H9 (cell line): ENCODE measurements around the gene DNAJC21. TPM values are rescaled to one million over a fixed set of nuclear protein-coding genes. Genes with fewer than 3 reads are reported as not detected.

Experiments used
- DNase-seq: peaks from one replicate; pipeline ENCODE4 v3.0.0-alpha.2; 2017
- H2AFZ ChIP-seq: one replicate; pipeline ENCODE4 v1.6.1; 2013; ENCODE audit warnings: mild to moderate bottlenecking, low read length, control low read depth, moderate library complexity
- H2AK5ac ChIP-seq: 2 replicates; pipeline ENCODE4 v1.6.1; 2013; ENCODE audit warnings: low read length, control low read depth, mixed read lengths; ENCODE audit not compliant: insufficient read length
- H2BK120ac ChIP-seq: one replicate; pipeline ENCODE4 v1.6.1; 2013; ENCODE audit warnings: low read depth, mild to moderate bottlenecking, low read length, control low read depth, inconsistent platforms; ENCODE audit not compliant: poor library complexity, severe bottlenecking
- H2BK12ac ChIP-seq: 2 replicates; pipeline ENCODE4 v1.6.1; 2013; ENCODE audit warnings: low read length, control low read depth, mixed read lengths, low read depth; ENCODE audit not compliant: insufficient read length
- H2BK15ac ChIP-seq: 2 replicates; pipeline ENCODE4 v1.6.1; 2013; ENCODE audit warnings: low read depth, low read length, control low read depth
- H2BK20ac ChIP-seq: one replicate; pipeline ENCODE4 v1.6.1; 2013; ENCODE audit warnings: low read depth, mild to moderate bottlenecking, low read length, control low read depth, inconsistent platforms; ENCODE audit not compliant: poor library complexity, severe bottlenecking
- H2BK5ac ChIP-seq: 2 replicates; pipeline ENCODE4 v1.6.1; 2013; ENCODE audit warnings: low read length, control low read depth, mixed read lengths; ENCODE audit not compliant: insufficient read length
- H3K14ac ChIP-seq: 2 replicates; pipeline ENCODE4 v1.6.1; 2013; ENCODE audit warnings: low read length, control low read depth; ENCODE audit not compliant: insufficient read depth
- H3K18ac ChIP-seq: 2 replicates; pipeline ENCODE4 v1.6.1; 2013; ENCODE audit warnings: low read depth, mild to moderate bottlenecking, mixed read lengths, low read length, control low read depth; ENCODE audit not compliant: insufficient read length
- H3K23ac ChIP-seq: 2 replicates; pipeline ENCODE4 v1.6.1; 2013; ENCODE audit warnings: low read length, control low read depth, mixed read lengths, low read depth; ENCODE audit not compliant: insufficient read length
- H3K23me2 ChIP-seq: 2 replicates; pipeline ENCODE4 v1.6.1; 2013; ENCODE audit warnings: low read depth, mild to moderate bottlenecking, mixed read lengths, low read length, control low read depth; ENCODE audit not compliant: insufficient read length, poor library complexity, severe bottlenecking
- H3K27ac ChIP-seq: 2 replicates; pipeline ENCODE4 v1.5.1; 2013; ENCODE audit warnings: low read length, control low read depth, mixed read lengths, low read depth; ENCODE audit not compliant: insufficient read length
- H3K27me3 ChIP-seq: 2 replicates; pipeline ENCODE4 v1.6.1; 2013; ENCODE audit warnings: low read length, control low read depth, inconsistent platforms; ENCODE audit not compliant: insufficient read depth
- H3K4ac ChIP-seq: 2 replicates; pipeline ENCODE4 v1.6.1; 2013; ENCODE audit warnings: low read depth, mild to moderate bottlenecking, control low read depth, inconsistent platforms, low read length, moderate library complexity
- H3K4me1 ChIP-seq: 2 replicates; pipeline ENCODE4 v1.6.1; 2013; ENCODE audit warnings: low read length, control low read depth, inconsistent platforms; ENCODE audit not compliant: insufficient read depth
- H3K4me2 ChIP-seq: 2 replicates; pipeline ENCODE4 v1.6.1; 2013; ENCODE audit warnings: low read length, control low read depth, mixed read lengths; ENCODE audit not compliant: insufficient read length, insufficient read depth
- H3K56ac ChIP-seq: 2 replicates; pipeline ENCODE4 v1.6.1; 2013; ENCODE audit warnings: low read depth, mild to moderate bottlenecking, mixed read lengths, low read length, control low read depth; ENCODE audit not compliant: insufficient read length
- H3K79me1 ChIP-seq: 2 replicates; pipeline ENCODE4 v1.6.1; 2013; ENCODE audit warnings: low read depth, mild to moderate bottlenecking, moderate library complexity, low read length, control low read depth, inconsistent platforms; ENCODE audit not compliant: insufficient read depth, poor library complexity, severe bottlenecking
- H3K79me2 ChIP-seq: 2 replicates; pipeline ENCODE4 v1.6.1; 2013; ENCODE audit warnings: low read length, control low read depth, inconsistent platforms; ENCODE audit not compliant: insufficient read depth
- H3K9ac ChIP-seq: 2 replicates; pipeline ENCODE4 v1.6.1; 2013; ENCODE audit warnings: low read length, control low read depth, mixed read lengths; ENCODE audit not compliant: insufficient read length; ENCODE audit errors: extremely low read depth
- H3K9me3 ChIP-seq: one replicate; pipeline ENCODE4 v1.6.1; 2013; ENCODE audit warnings: low read depth, low read length, inconsistent platforms; ENCODE audit not compliant: control insufficient read depth
- H3T11ph ChIP-seq: one replicate; pipeline ENCODE4 v1.6.1; 2013; ENCODE audit warnings: mild to moderate bottlenecking, low read length, control low read depth, inconsistent platforms
- H4K20me1 ChIP-seq: one replicate; pipeline ENCODE4 v1.6.1; 2013; ENCODE audit not compliant: control insufficient read depth, insufficient read length, insufficient read depth
- H4K5ac ChIP-seq: 2 replicates; pipeline ENCODE4 v1.6.1; 2013; ENCODE audit warnings: low read depth, mild to moderate bottlenecking, mixed read lengths, low read length, control low read depth; ENCODE audit not compliant: insufficient read length
- H4K8ac ChIP-seq: replicated peaks from 2 replicates; pipeline ENCODE4 v1.6.1; 2013; ENCODE audit warnings: low read length, control low read depth, mixed read lengths, low read depth; ENCODE audit not compliant: insufficient read length
- H4K91ac ChIP-seq: 2 replicates; pipeline ENCODE4 v1.6.1; 2013; ENCODE audit warnings: low read depth, mild to moderate bottlenecking, moderate library complexity, mixed read lengths, low read length, control low read depth; ENCODE audit not compliant: insufficient read length
- H3K27ac Mint-ChIP-seq, 3 experiments: 2 replicates in 2 of 3; 3 replicates in 1 of 3; pipeline ENCODE4 v1.8.0; 2020 to 2021; ENCODE audit warnings: mixed read lengths in 3 of 3, mild to moderate bottlenecking in 1 of 3, moderate library complexity in 1 of 3
- H3K27me3 Mint-ChIP-seq: 2 replicates; pipeline ENCODE4 v1.8.0; 2021; ENCODE audit warnings: low read depth, mild to moderate bottlenecking, moderate library complexity, mixed read lengths
- H3K36me3 Mint-ChIP-seq, 3 experiments: 2 replicates in 2 of 3; 3 replicates in 1 of 3; pipeline ENCODE4 v1.8.0; 2020 to 2021; ENCODE audit warnings: low read depth in 3 of 3, mixed read lengths in 3 of 3; ENCODE audit not compliant: insufficient read depth in 1 of 3
- H3K4me1 Mint-ChIP-seq, 2 experiments: 2 replicates each; pipeline ENCODE4 v1.8.0; 2020; ENCODE audit warnings: mixed read lengths in 2 of 2
- H3K4me3 Mint-ChIP-seq, 2 experiments: 2 replicates in 1 of 2; 3 replicates in 1 of 2; pipeline ENCODE4 v1.8.0; 2020 to 2021; ENCODE audit warnings: mild to moderate bottlenecking in 2 of 2, mixed read lengths in 2 of 2, moderate library complexity in 1 of 2
- H3K9me3 Mint-ChIP-seq, 2 experiments: 2 replicates in 1 of 2; 3 replicates in 1 of 2; pipeline ENCODE4 v1.8.0; 2020; ENCODE audit warnings: mild to moderate bottlenecking in 2 of 2, mixed read lengths in 2 of 2, moderate library complexity in 1 of 2
- CTCF ChIP-seq: fragments of 200-600 bp; sonication (generic); conservative IDR thresholded peaks from 3 replicates; pipeline ENCODE4 v1.8.0; 2021; ENCODE audit warnings: antibody characterized with exemption, mild to moderate bottlenecking
- WGBS: extraction: QIAGEN DNeasy Blood & Tissue Kit; methylation state at CpG from one replicate; pipeline ENCODE4 v1.1.7; 2013; ENCODE audit warnings: missing lambda C conversion rate, low lambda C conversion rate, mixed read lengths; ENCODE audit not compliant: insufficient read length; ENCODE audit errors: extremely low coverage; 5-methylcytosine and 5-hydroxymethylcytosine counted together
- total RNA-seq: library from RNA; stranded (reverse); gene quantifications from 2 replicates; pipeline ENCODE4 v1.2.1, GENCODE V29; 2021

The DNAJC21 gene
- total RNA-seq, 1 experiment from 2014 or later = 50.4 TPM

GRCh38 chr5:34886392-34887119 lies 42.8 kb upstream of the DNAJC21 start:
- Histone ChIP-seq H3T11ph (no peak overlapping the region), H3K23ac (no peak overlapping the region), H3K18ac (no peak overlapping the region), H3K27ac (no peak overlapping the region), H4K20me1 (no peaks in the 10 kb centered on the region), H3K14ac (no peak overlapping the region), H3K27me3 (no peaks in the 10 kb centered on the region), H2BK20ac (peak overlapping the region; percentile 34), H3K79me2 (no peaks in the 10 kb centered on the region), H3K23me2 (no peaks in the 10 kb centered on the region), H3K9me3 (no peaks in the 10 kb centered on the region), H3K56ac (no peak overlapping the region), H2BK15ac (no peak overlapping the region), H2AFZ (no peak overlapping the region), H2BK12ac (no peak overlapping the region), H3K4me2 (no peak overlapping the region), H3K4ac (no peak overlapping the region), H4K8ac (no peak overlapping the region), H3K4me1 (no peaks in the 10 kb centered on the region), H2AK5ac (no peak overlapping the region), H4K5ac (no peak overlapping the region), H4K91ac (no peak overlapping the region), H3K79me1 (no peaks in the 10 kb centered on the region), H3K9ac (no peak overlapping the region), H2BK120ac (no peak overlapping the region), H2BK5ac (no peak overlapping the region)
- Mint-ChIP-seq H3K4me1 (no peaks in the 10 kb centered on the region), H3K9me3 (no peaks in the 10 kb centered on the region), H3K36me3 (no peaks in the 10 kb centered on the region), H3K27me3 (no peaks in the 10 kb centered on the region; the same call in 1 of the 2 replicates), H3K4me3 (no peak overlapping the region), H3K27ac (no peak overlapping the region)
- DNase-seq = no peak
- TF ChIP-seq CTCF = no peak
- no CpG with 5 or more reads among the region's 3 CpGs for WGBS
